Measurements from ENCODE around the gene ANAPC15.

Gene ANAPC15

DNA sequence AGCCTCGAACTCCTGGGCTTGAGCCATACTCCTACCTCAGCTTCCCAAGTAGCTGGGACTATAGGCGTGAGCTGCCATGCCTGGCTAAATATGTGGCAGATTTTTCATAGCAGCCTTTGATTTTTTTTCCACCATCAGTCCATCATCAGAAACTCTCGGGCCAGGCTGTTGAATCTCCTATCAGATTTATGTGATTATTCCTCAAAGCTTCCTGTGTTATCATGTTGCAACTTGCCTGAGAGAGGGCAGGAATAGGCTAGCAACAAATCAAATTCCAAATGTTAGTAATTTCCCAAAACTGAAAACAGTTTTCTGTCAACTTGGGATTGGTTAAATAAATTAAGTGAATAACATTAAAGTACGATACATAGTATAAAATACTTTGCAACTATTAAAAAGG is 28.4 kb downstream of the ANAPC15 start:
- no peak for DNase-seq

DNA sequence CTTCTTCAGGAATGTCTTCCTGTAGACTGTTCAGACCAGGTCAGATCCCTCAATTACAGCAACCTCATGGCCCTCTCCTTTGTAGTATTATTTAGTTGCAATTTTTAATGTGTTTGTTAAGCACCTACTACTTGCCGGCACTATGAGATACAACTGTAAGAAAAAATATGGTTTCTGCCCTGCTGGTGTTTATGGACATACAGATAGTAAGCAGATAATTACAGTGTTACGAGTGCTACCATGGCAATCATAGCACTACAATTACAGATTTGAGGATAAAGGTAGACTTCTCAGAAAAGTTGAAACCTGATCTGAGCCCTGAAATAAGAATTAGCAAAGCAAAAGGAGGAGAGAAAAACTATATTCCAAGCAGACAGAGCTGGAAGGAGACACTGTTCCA is 29.1 kb downstream of the ANAPC15 start:
- no peak for DNase-seq

DNA sequence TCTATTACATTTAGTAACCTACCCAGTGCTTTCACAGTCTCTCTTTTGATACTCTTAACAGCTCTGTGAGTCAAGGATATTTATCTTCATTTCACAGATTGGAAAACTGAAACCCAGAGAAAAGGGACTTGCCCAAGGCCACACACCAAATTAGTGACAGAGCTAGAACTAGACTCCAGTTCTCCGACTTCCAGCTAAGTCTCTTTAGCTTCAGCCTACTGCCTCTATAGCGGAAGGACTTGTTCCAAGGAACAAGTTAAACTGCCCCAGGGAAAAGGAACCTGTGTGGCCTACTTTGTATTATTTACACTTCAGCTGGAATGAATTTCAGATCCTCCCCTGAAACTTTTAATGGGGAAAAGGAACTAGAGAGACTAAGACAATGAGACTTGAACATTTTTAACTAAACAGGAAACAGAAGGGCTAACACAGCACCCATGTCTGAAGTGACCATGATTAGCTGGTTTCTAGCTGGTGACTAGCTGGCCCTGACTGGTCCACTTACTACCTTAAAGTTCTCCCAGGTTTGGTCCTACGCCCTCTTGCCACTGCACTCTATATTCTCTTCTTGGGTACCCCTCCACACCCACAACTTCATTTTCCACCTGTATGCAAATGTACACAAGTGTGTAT is 30.6 kb downstream of the ANAPC15 start:
- no peak for DNase-seq

DNA sequence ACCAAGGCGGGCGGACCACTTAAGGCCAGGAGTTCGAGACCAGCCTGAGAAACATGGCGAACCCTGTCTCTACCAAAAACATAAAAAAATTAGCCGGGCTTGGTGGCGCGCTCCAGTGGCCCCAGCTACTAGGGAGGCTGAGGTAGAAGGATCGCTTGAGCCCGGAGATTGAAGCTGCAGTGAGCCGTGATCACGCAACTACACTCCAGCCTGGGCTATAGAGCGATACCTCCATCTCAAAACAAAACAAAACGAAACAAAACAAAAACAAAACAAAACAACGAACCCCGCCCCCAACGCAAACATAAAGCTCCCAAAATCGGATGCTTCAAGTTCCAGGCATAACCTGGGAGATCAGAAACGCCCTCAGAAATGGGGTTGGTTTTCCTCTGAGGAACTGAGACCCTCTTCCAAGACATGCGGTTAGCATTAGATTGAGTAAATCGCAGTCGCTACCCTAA is 31.3 kb downstream of the ANAPC15 start:
- no peak for DNase-seq

DNA sequence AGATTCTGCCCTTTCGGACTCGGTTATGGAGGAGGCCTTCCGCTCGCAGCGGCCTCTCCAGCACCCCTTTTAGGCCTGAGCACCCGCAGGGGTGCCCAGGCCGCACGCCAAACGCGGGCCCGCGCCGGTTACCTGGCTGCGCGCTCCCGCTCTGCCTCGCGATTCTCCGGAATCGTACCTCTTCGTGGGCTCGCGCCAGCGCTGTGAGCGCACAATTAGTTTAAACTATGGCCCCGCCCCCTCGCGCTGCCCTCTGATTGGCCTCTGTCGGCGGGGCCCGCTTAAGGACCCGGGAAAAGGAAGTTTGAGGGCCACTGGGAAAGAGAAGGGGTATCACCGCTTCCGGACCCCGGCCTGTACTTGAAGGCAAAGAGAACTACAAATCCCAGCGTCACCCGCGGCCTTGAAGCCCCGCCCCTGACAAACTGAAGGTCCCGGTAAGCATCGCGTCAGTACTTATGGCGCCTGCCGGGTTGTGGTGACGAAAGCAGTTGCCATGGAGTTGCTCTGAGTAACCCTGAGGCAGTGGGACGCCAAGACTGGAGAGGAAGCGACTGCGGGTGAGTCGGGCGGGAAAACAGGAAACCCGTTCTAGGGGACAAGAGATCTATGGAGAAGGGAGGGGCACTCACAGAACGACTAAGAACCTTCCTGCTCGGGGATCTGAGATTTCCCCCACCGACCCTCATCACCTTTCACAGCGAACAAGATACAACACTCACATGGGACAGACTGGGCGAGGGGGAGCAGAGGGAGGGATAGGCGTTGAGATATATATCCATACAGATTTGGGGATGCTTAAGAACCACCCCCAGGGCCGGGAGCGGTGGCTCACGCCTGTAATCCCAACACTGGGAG is 31.9 kb downstream of the ANAPC15 start, which contains the start of the genes LRRC51 and NUMA1:
Gene LRRC51 (plus strand): TSS at position 525 of the 858 bp plus-strand sequence. CDS start 8,234 bp downstream, outside the sequence.
Gene NUMA1 (minus strand): TSS at position 217 of the 858 bp plus-strand sequence. CDS start 44,599 bp downstream, outside the sequence.
- DNase-seq, result peak; percentile 99

DNA sequence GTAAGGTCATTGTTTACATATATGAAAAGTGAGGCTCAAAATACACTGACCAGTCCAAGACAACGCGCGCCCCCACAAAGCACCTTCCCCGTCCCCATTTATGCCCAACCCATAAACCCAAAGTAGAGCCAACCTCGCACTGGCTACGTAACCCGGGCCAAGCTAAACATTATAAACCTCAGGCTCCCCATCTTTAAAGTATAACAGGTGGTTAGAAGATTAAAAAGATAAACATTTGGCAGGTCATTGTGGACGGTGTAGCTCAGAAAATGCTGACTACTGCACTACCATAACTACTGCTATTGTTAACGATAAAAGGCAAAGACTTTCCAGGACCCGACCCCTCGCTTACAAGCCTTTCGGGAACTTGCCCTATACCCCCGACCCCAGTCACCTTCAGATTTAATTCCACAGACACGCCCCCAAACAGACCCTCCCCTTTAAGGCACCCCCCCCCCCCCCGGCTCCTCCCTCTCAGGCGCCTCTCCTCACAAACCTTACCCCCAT is 32.6 kb downstream of the ANAPC15 start:
- DNase-seq, result no peak

DNA sequence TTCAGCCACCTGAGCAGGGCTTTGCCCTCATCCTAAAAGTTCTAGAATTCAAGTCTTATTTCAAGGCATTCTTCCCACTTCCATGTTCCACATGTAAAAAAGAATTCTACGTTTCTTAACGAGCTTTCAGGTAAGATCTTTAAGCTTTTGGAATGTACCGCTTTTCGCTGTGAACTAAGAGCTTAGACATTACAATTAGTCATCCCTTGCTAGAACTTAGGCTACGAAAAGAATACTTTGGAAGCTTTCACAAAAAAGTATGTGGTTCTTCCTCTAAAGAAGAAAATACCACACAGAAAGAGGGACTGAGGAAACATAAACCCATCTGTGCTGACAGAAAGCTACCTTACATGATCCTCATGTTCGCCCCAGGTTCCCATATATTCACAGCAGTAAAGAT is 34.0 kb downstream of the ANAPC15 start:
- DNase-seq, result no peak

DNA sequence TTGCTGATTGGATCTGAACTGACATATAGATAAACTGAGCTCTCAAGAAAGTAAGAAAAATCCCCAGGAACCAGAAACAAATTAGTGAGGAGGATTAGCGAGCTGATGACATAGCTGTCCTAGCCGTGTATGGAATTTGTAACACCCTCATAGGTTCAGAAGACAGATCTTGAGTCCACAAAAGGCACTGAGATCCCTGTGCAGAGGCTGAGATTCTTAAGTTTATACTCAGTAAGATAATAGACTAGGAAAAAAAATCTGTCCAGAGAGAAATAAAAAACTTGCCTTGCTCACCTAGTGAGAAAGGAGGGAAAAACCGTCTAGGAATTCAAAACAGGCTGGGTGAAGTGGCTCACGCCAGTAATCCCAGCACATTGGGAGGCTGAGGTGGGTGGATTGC is 36.7 kb downstream of the ANAPC15 start:
- DNase-seq, result no peak

DNA sequence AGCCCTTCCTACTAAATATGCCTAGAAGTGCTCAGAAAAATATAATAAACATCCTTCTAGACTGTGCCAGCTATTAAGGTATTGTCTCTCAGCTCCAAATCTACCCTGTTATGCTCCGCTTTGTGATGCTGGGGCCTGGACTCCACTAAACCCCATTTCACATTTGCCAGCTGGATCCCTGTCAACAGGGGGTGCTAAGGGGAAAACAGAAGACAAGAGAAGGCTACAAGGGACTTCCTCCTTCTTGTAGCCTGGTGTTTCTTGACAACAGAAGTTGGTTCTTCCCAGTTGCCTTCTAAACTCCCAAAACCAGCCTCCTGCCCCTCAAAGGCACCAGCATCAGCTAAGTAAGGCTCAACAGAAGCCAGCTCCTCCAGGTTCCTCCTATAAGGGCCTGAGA is 37.4 kb downstream of the ANAPC15 start:
- DNase-seq, result no peak

DNA sequence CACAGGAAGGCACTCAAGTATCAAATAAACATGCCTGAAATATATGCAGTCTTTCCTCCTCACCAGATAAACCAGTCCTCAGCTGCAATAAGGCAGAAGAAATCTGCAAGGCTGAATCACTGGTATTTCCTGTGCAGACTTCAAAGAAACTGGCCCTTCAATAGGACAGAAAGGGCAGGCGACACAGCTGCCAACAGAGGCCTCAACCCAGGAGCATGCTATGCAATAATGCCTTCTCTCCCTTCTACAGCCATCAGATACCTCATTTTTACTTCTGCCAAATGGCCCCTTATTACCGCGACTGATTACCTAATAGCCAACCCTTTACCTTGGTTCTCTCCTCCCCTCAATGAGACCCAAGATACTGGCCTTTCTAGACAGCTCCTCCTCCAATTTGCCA is 40.1 kb downstream of the ANAPC15 start:
- no peak for DNase-seq

DNA sequence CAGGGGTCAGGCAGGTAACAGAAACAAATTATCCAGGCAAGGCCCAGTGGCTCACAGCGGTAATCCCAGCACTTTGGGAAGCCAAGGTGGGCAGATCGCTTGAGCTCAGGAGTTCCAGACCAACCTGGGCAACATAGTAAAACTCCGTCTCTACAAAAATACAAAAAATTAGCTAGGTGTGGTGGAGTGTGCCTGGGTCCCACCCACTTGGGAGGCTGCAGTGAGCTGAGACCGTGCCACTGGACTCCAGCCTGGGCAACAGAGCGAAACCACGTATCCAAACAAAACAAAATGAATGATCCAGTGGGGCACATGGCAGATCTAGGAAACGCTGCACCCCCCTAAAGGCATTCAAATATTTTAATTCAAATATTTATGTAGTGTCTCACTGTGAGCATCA is 42.0 kb downstream of the ANAPC15 start:
- no peak for DNase-seq

DNA sequence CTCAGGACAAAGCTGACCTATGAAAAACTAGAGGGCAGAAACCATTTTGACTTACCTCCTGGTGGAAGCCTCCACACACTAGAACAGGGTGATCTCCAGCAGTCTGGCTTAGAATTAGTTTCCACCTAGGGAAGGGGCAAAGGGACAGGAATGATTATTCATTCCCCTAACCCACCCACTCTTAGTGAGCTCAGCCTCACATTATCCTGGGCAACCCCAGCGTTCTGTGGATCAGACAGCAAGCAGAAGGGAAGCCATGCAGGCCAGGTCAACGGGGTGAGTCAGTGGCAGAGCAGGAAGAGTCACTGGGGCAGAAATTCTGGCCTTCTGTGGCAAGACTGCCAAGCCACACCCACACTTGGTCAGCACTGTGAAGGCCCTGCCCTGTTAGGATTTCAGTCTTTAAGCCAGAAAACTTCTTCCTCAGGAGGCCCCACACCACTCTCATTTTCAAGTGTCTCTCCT is 42.7 kb downstream of the ANAPC15 start:
- no peak for DNase-seq

DNA sequence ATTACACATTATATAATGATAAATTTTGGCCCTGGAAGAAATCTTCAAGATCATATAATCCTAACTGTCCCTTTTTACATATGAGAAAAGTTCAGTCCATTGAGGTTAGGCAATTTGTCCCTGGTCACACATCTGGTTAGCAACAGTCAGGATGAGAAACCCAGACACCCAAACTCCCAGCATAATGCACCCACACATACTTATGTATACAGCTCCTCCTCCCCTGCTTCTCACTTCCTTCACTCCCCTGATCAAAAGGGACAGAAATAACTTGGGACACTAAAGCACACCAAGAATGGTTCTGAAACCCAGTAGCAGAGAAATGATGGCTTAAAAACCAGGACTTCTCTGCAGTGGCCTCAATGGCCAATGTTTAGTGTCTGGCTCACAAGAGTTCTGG is 43.3 kb downstream of the ANAPC15 start:
- DNase-seq, result no peak

DNA sequence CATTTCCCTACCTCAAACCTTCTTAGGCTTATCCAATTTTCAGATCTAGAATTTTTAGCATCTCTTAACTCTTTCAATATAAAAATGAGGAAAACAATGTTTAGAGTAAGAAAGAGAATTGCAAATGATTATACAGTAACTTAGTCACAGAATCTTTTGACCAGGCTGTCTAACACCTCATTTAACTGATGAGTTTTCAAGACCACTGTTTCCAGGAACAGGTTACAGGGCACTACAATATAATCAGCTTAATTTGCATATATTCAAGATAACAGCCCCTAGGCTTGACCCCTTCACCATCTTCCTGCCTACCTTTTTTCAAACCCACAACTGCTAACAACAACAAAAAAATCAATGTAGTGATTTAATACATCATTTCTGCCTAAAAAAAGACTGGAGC is 44.8 kb downstream of the ANAPC15 start:
- no peak for DNase-seq

DNA sequence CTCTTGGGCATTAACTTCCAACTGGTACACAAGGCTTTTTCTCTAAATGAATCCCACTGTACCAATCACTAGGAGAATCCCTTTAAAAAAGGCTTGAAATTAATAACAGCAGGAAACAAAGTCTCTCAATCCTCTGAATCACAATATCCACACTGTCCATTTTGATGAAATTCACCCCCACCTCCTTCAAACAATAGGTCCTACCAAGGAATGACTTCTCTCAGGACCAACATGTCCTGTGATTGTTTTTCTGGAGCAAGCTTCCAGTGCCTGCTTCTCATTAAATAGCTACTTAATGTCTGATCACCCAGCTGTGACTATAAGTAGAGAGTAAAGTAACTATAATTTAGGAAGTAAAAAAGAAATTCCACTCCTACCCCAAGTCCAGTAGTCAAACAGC is 45.2 kb downstream of the ANAPC15 start:
- no peak for DNase-seq

DNA sequence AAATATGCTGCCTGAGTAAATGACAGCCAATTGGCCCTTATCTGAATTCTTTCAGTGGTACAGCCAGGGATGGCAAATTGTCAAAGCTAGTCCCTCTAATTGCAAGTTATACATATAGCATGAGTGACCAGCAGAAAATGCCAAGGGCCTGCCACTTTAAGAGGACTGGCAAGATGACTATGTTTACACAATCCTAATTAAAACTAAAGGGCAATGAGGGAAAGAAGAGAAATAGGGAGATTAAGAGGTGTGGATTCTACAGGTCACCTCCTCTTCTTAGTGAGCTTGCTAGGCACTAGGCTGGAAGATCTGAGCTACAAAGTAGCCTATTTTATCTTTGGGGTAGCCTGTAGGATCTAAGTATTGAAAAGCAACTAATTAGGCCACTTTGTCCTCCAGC is 45.6 kb downstream of the ANAPC15 start:
- DNase-seq, result no peak

DNA sequence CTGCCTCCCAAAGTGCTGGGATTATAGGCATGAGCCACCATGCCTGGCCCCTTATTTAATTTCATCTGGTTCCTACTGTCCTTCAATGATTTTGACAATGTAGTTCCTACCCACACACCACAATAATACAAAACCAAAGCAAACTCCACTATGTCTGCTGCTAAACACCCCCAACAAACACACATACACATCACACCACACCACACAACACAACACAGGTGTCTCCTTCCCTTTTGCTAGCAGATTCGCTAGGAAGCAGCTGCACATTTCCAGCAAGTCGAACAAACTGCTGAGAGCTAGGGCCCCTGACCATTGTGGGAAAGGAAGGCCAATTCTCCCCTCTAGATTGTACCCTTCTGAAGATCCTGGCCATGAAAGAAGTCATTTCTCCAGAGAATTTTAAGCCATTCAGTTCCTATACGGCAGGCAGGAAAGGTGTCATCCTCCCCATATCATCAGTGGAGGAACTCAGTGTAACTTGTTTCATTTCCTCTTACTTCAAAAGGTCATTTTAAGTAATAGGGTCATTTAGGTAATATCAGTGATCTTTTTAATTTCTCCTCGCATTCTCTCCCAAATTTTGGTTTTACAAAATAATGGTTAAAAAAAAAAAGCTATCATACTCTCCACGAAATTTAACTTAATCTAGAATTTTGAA is 50.6 kb downstream of the ANAPC15 start:
- DNase-seq, result no peak
